Measurements from ENCODE around the gene SERPINE1.

SERPINE1 gene

DNA sequence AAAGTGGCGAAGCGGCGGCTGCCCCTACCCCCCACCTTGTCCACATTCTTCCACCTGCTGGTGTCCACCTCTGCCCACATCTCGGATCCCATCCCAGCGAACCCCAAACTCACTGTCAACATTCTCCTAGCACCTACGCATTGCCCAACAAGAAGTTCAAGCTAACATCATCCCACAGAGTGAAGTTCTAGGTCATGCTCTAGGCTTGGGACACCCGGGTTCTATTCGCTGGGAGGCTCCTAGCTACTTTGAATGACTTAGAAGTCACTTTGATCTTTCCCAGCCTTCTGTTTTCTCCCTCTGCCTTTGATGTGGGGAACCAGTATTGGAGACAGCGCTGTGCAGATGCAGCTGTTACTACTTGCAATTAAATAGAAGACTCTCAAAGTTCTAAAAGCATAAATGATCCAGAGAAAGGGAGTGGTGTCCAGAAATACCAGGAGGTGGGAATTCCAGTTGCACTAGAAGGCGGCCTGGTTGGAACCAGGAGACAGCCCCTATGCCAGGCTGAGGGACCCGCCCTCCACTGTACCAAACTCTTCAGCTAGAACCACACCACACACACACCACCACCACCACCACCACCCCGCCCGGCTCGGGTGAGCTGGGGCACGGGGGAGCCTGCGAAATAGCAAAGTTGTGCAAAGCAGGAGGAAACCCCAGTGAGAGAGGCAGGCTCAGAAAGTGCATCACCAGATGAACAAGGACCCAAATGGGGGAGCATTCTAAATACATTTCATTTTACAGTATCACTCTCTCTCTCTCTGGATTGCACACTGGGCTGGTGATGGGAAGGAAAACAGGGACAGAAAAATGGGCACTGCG is 43.9 kb downstream of the SERPINE1 start:
- no peak for DNase-seq (ENCODE audit: low read depth in 2 of 2)

DNA sequence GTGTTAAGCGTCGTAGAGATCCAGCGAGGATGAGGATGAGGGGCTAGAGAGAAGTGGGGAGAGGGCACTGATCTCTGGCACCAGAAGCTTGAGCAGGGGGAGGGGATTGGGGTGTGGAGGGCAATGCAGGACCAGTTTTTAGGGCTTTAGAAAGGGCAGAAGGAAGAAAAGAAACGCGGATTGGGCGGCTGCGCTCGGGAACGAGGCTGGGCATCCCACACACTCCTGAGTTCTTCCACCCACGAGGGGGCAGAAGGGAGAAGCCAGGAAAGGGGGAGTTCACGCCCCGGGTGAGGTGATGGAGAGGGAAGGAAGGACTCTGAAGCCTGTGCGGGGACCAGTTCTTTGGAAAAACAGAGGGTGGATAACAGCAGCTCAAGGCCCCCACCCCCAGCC is 44.5 kb downstream of the SERPINE1 start:
- no peak for DNase-seq (ENCODE audit: low read depth in 2 of 2)

- no peak for DNase-seq (ENCODE audit: low read depth in 2 of 2)
Measured at GRCh38 chr7:101172005-101172853, 45.3 kb downstream of the SERPINE1 start.

DNA sequence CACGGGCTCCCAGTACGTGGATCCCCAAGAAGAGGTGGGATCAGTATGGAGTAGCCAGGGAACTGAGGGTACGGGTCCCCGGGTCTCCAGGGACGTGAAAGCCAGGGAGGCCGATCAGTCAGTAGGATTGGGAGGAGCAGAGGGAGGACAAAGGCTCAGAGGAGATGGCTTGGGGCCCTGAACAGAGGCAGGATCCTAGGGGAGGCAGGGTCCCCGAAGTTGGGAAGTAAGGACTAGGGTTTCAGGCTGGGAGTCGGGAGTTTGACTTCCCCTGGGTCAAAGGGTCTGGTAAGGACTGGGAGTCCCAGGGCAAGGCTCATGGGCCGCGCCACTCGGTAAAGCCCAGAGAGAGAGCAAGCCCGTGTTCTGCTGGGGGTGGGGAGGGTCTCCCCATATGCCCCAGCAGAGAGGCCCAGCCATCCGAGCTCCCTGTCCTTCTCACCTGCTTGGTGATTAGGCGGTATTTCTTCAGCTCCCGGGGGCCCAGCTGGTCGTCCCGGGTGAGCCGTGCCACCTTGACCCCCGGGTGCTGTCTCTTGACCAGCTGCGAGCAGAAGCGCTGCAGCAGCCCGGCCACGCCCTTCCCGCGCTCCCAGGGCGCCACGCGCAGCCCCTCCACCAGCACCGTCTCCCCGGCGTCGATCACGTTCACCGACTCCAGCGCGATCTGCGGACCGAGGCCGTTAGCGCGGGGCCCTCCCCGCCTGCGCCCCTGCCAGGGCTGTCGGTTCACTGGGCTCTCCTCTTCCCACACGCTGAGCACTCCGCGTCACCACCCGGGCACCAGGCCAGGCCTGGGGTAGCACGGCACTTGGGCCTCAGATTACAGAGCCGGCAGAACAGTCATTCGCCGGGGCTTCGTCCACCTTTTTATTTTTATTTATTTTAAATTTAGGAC is 46.2 kb downstream of the SERPINE1 start:
- DNase-seq (ENCODE audit: low read depth in 2 of 2), result no peak

DNA sequence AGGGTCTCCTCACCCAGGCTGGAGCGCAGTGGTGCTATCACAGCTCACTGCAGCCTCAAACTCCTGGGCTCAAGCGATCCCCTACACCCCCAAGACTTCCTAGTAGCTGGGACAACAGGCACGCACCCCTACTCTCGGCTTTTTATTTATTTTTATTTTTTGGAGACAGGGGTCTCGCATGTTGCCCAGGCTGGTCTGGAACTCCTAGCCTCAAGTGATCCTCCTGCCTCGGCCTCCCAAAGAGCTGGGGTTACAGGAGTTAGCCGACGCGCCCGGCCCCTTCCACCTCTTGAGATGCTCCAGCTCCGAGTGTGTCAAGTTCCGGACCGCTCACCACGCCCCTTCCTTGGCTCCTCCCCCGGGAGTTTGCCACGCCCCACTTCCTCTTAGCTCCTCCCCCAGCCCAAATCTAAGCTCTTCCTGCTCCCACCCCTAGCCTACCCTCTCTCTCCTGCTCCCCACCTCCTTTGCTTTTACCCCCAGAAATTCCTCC is 46.9 kb downstream of the SERPINE1 start:
- DNase-seq (ENCODE audit: low read depth in 2 of 2), result no peak

DNA sequence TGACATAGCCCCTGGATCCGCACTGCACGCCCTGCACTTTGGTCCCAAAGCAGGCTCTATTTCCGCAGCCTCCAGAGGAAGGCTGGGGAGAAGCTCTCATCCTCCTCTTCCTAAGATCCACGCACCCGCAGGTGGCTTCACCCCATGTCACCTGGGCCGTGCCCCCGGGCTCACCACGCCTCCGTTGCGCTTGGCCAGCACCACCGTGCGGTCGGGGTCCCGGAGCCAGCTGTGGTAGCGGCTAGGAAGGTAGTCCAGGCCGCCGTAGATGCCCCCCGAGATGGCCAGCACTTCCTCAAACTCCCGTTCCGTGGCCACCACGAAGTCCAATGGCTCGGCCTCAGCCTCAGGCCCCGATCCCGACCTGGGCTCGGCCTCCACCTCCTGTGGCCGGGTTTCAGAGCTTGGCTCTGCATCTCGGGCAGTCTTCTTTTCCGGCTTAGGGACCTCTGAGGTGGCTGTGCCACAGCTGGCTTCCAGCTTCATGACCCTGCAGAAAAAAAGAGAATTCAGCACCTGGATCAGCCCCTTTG is 47.5 kb downstream of the SERPINE1 start:
- DNase-seq (ENCODE audit: low read depth in 2 of 2), result no peak

GRCh38 chr7:101175664-101176063 is 48.8 kb downstream of the SERPINE1 start:
- DNase-seq (ENCODE audit: low read depth in 2 of 2), result no peak

- DNase-seq (ENCODE audit: low read depth in 2 of 2), result no peak
Measured at GRCh38 chr7:101177644-101178043, 50.7 kb downstream of the SERPINE1 start.

GRCh38 chr7:101179117-101179516 is 52.2 kb downstream of the SERPINE1 start:
- no peak for DNase-seq (ENCODE audit: low read depth in 2 of 2)

DNA sequence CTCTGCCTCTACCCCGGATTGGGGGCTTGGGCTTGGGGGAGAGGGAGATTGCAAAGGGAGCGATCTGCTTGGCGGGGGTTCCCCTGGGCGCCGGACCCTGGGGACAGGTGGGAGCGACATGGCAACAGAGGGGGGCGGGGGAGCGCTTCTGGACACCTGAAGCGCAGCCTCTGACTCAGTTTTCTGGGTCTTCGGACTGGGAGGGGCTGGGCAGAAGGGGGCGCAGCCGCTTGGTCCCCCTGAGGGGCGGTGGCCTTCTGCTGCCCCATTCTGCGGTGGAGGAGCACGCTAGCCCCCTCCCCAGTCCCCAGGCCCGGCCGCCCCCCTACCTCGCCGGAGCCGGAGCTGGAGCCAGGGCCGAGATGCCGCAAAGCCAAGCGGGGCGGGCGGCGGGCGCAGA is 52.8 kb downstream of the SERPINE1 start:
- DNase-seq (ENCODE audit: low read depth in 2 of 2), result no peak

GRCh38 chr7:101180130-101180755 is 53.3 kb downstream of the SERPINE1 start, which contains the start of gene NAT16:
Gene NAT16 (minus strand): TSS chr7:101180293. CDS start chr7:101174807, 5,486 bp downstream.
- DNase-seq (ENCODE audit: low read depth in 2 of 2), result no peak

DNA sequence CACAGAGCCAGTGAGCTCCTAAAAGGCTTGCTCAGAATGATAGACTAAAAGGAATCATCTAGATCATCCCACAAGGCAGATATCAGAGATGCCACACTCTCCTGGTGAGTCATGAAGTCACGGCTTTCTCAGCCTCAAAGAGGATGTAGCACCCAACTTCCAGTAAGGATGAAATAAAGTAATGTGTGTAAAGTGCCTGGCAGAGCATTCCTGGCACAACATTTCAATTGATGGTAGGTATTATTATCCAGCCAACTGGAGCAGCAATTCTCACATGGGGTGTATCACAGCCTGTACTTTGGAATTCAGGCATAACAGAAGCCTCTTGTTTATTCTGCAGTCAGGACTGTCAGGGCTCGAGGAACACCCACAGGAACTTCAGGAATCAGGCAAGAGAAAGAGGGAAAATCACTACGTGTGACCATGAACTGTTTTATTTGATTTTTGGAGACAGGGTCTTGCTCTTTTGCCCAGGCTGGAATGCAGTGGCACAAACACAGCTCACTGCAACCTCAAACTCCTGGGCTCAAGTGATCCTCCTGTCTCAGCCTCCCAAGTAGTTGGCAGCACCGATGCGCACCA is 58.4 kb downstream of the SERPINE1 start:
- DNase-seq (ENCODE audit: low read depth in 2 of 2), result no peak

DNA sequence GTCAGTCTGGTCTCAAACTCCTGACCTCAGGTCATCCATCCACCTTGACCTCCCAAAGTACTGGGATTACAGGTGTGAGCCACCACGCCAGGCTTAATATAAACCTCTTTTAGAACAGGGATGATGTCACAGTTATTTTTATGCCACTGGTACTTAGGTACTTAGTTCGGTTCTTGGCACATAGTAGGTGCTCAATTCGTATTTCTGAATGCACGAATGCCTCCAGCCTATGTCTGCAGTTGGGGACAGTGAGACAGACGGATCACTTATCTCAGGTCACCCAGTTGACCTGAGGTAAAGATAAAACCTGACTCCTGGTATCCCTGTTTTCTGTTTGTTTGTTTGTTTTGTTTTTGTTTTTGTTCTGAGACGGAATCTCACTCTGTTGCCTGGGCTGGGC is 59.3 kb downstream of the SERPINE1 start:
- DNase-seq (ENCODE audit: low read depth in 2 of 2), result no peak

- DNase-seq (ENCODE audit: low read depth in 2 of 2), result no peak
Measured at GRCh38 chr7:101186844-101187428, 60.0 kb downstream of the SERPINE1 start.
